ENCODE results near the gene SLC5A1.

GRCh38 chr22:32040324-32040904 lies 2.6 kb upstream of the SLC5A1 start:
- TF ChIP-seq CTCF (IDR thresholded peaks at IDR 0.05), result no peak
- TF ChIP-seq POLR2A (IDR thresholded peaks at IDR 0.05), result no peak
